Islet of Langerhans (tissue), 1 donor: ENCODE measurements around the gene FEN1.

Experiments
- FAIRE-seq: peaks from one replicate; lab custom pipeline; 2011; peaks lifted over from hg19 to GRCh38; lab: Jason Lieb, UNC

The FEN1 gene

DNA sequence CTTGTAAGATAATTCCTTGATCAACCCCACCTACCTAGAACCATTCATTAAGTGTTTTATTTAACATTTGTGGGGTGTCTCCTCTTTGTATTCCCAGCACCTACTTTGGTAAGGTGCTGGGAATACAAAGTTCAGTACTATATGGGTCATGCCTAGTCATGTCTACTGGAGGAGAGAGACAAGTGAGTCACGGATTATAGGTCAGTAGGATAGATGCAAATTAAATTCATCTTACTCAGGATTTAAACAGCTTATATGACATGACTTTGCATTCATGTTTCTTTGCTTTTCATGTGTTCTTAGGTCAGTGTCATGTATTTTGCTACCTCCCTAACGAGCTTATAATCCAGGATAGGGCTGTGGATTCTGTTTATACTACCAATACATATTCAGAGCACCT lies 27.5 kb downstream of the FEN1 start:
- FAIRE-seq: no peak

GRCh38 chr11:61826930-61827570 lies 34.3 kb downstream of the FEN1 start:
- no peak for FAIRE-seq

DNA sequence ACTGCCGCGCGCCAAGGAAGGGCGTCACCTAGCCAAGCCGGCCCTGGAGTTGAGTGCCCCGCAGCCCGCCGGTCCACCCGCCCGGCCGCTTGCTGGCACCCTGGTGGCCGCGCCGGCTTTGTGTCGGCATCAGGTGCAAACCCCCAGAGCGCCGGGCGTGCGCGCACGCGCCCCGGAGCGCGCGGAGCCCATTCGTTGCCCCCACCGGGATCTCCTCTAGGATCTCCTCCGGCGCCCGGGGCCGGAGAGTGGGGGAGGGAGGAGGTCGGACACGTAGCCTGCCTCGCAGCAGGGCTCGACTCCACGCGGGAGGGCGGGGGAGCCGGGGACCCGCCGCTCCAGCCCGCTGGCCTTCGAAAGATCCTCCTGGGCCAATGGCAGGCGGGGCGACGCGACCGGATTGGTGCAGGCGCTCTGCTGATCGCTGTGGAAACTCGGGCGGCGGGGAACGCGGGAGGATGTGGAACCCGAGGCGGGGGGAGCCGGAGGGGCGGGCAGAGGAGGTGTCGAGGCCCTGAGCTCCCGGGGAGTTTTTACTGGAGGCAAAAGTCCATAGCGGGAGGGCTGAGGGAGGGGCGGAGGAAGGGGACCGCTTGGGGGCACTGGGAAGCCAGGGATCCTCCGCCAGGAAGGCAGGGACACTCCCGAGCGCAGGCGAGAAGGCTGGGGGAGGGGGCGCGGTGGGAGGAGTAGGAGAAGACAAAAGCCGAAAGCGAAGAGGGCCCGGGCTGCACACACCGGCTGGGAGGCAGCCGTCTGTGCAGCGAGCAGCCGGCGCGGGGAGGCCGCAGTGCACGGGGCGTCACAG lies 35.1 kb downstream of the FEN1 start, which contains the start of gene FADS2:
Gene FADS2, plus strand, starts transcription at position 730 of the 808 bp plus-strand sequence. CDS start 91 bp downstream, outside the sequence.
- FAIRE-seq: no peak

- no peak for FAIRE-seq
Observed at GRCh38 chr11:61828379-61828628, 35.6 kb downstream of the FEN1 start.

- no peak for FAIRE-seq
Observed at GRCh38 chr11:61828629-61829407, 36.1 kb downstream of the FEN1 start.

GRCh38 chr11:61829806-61830205 lies 37.1 kb downstream of the FEN1 start:
- no peak for FAIRE-seq

DNA sequence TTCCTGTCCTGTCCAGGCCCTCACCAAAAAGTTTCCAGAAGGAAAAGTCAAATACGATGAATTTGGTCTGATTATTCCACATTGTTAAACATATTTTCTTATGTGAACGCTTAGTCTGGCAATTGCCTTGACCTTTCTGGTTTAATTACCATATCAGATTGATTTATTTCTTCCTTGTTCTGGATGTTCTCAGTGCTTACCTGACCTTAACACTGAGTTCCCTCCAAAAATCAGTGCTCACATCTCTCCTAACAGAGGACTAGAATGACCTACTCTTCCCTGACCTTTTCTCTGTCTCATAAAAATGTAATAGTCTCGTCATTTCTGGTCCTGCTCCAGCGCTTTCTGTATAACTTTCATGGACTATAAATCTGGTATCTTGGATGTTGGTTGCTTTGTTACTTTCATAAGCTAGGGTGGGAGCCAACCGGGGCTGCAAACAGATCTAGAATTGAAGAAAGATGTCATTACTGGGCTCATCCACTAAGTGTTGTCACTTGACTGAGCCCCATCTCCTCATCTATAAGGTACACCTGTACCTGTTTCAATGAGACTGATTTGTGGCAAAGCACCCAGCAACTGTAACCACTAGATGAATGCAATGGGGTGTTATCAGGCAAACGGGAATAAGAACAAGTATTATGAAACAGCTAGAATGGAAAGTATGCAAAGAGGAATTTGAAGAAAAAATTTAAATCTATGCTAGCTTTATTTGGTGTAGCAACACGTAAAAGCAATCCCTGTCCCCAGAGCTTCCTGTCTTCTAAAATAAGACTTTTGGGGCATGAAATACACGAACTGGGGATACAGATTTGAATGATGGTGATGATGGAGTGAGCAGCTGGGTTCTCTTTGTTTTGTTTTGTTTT lies 37.8 kb downstream of the FEN1 start:
- no peak for FAIRE-seq

- no peak for FAIRE-seq
Observed at GRCh38 chr11:61832207-61832606, 39.5 kb downstream of the FEN1 start.

GRCh38 chr11:61832754-61833153 lies 40.0 kb downstream of the FEN1 start:
- no peak for FAIRE-seq

- no peak for FAIRE-seq
Observed at GRCh38 chr11:61833471-61833870, 40.8 kb downstream of the FEN1 start.

- FAIRE-seq: no peak
Observed at GRCh38 chr11:61833926-61834277, 41.2 kb downstream of the FEN1 start.

DNA sequence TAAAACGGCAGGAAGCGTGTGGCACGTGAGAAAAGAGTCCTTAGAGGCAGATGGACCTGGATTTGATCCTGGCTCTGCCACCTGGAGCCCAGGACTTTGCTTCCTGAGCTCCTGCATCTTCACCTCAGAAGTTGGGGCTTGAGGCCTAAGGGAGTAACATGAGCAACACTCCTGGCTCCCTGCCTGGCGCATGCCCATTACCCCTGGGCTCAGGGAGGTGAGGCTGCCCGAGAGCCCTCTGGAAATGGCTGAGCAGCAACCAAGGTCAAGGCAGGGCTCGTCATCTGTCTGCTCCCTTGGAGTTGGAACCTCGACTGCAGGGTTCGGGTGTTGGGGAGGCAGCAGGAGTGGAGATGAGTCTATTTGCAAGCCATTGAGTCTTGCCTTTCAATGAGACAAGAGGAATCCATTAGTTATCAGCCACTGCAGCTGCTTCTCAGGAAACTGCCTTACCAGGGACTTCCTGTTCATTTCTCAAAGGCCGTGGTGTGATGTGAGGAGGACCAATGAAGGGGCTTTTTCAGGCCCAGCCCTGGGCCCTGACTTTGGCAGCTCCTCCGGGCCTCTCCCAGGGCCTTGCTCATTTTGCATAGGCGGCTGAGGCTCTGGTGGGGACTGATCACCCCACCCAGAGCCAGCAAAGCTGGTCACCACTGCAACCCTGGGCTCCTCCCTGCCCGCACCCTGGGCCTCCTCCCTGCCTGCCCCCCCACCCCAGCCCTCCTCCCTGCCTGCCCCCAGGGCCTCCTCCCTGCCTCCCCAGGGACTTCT lies 41.8 kb downstream of the FEN1 start:
- FAIRE-seq: no peak

- FAIRE-seq: no peak
Observed at GRCh38 chr11:61836193-61836592, 43.5 kb downstream of the FEN1 start.

DNA sequence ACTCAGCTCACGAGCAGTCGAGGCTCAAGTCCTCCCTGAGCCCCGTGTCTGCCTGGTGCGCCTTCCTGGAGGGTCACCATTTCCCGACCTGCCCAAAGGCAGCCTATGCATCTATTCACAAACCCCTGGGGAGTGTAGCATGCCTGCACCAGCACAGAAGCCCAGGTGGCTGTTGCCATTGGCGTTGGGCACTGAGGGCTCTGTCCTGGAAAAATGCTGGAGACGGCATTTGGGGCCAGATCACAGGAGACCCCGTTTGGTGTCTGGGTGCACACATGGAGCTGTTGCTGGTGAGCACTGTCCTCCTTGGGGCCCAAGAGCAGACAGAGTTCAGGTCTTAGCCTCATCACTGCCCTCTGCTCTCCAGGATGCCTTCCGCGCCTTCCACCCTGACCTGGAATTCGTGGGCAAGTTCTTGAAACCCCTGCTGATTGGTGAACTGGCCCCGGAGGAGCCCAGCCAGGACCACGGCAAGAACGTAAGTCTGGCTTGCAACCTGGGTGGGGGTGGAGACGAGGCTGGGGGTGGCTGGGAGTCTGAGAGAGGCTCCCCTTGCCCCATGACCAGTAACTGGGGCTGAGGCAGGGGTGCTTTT lies 44.8 kb downstream of the FEN1 start:
- no peak for FAIRE-seq

- no peak for FAIRE-seq
Observed at GRCh38 chr11:61838501-61838900, 45.8 kb downstream of the FEN1 start.

- no peak for FAIRE-seq
Observed at GRCh38 chr11:61838921-61839320, 46.2 kb downstream of the FEN1 start.

DNA sequence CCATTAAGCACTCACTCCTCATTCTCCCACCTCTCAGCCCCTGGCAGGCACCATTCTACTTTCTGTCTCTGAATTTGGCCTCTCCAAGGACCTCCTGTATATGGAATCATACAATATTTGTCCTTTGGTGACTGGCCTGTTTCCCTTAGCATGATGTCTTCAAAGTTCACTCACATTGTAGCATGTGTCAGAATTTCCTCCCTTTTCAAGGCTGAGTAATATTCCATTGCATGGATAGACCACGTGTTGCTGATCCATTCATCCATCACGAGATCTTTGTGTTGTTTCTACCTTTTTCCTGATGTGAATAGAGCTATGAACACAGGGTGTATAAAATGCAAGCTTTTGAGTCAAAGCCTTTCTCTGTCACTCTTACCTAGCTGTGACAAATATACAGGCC lies 47.0 kb downstream of the FEN1 start:
- no peak for FAIRE-seq

DNA sequence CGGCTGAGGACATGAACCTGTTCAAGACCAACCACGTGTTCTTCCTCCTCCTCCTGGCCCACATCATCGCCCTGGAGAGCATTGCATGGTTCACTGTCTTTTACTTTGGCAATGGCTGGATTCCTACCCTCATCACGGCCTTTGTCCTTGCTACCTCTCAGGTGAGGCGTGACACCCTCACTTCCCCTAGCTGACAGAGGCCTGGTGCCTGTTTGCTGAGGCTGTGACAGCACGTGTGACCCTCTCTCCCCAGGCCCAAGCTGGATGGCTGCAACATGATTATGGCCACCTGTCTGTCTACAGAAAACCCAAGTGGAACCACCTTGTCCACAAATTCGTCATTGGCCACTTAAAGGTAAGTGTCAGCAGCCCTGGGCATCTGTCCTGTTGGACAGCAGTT lies 47.7 kb downstream of the FEN1 start:
- FAIRE-seq: no peak

- FAIRE-seq: no peak
Observed at GRCh38 chr11:61841636-61842527, 49.2 kb downstream of the FEN1 start.

DNA sequence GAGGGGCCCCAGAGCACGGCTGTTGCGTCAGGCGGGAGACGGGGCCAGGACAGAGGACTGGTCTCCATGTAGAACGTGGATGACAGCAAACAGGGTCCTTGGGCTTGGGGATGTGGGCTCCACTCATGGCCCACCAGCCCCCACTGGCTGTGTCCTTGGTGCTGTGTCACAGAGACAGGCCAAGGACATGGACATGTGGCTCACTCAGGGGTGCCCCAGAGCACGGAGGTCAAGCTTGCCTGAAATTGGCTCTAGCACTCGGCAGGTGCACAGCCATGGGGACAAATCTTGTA lies 49.8 kb downstream of the FEN1 start:
- no peak for FAIRE-seq
